Large intestine (tissue), 3 donors: ENCODE results near the gene TCF25. TPM values are rescaled to one million over a fixed set of nuclear protein-coding genes. Genes with fewer than 3 reads are reported as not detected.

Source experiments
- DNase-seq, 2 donors: peaks; one replicate each; pipeline versions ENCODE4 v3.0.0 to v3.0.0-alpha.2; 2013
- H3K27ac ChIP-seq: one replicate; pipeline ENCODE4 v1.5.1; 2013; ENCODE audit warnings: low read length
- H3K27me3 ChIP-seq: 2 replicates; pipeline ENCODE4 v1.6.1; 2013; ENCODE audit warnings: low read length; ENCODE audit not compliant: control insufficient read depth, insufficient read depth
- H3K36me3 ChIP-seq: 2 replicates; pipeline ENCODE4 v1.6.1; 2013; ENCODE audit warnings: low read length; ENCODE audit not compliant: control insufficient read depth, insufficient read depth
- H3K4me1 ChIP-seq: one replicate; pipeline ENCODE4 v1.6.1; 2013; ENCODE audit warnings: low read length; ENCODE audit not compliant: control insufficient read depth, insufficient read depth
- H3K4me3 ChIP-seq: one replicate; pipeline ENCODE4 v1.5.1; 2013; ENCODE audit warnings: low read length
- H3K9me3 ChIP-seq: one replicate; pipeline ENCODE4 v1.6.1; 2013; ENCODE audit warnings: mild to moderate bottlenecking, low read depth, low read length, moderate library complexity; ENCODE audit not compliant: control insufficient read depth
- WGBS: methylation state at CpG from one replicate; pipeline ENCODE4 v1.1.5; 2013; ENCODE audit warnings: low lambda C conversion rate; ENCODE audit not compliant: insufficient coverage; 5-methylcytosine and 5-hydroxymethylcytosine counted together
- polyA plus RNA-seq: library from polyadenylated mRNA; unstranded; fragments of 120-200 nt; gene quantifications from one replicate; pipeline ENCODE4 v1.2.1, GENCODE V29; 2013

The TCF25 gene
- polyA plus RNA-seq, 1 donor, result 129 TPM

GRCh38 chr16:89905511-89906139 is 32.2 kb downstream of the TCF25 start:
- Histone ChIP-seq H3K4me3 (no peak overlapping the region), H3K36me3 (peaks cover 69% of the 10 kb centered on the region), H3K9me3 (peaks cover 19% of the 10 kb centered on the region), H3K27me3 (no peaks in the 10 kb centered on the region), H3K27ac (no peak overlapping the region), H3K4me1 (peaks cover 3% of the 10 kb centered on the region)
- no CpG with 5 or more reads among the region's 23 CpGs for WGBS
- DNase-seq, result no peak

GRCh38 chr16:89906140-89907025 is 33.0 kb downstream of the TCF25 start:
- WGBS, result no CpG with 5 or more reads among the region's 40 CpGs
- peaks cover 69% of the 10 kb centered on the region for H3K36me3 ChIP-seq
- no peak overlapping the region for H3K4me3 ChIP-seq
- peaks cover 19% of the 10 kb centered on the region for H3K9me3 ChIP-seq
- H3K4me1 ChIP-seq, result peaks cover 3% of the 10 kb centered on the region
- H3K27me3 ChIP-seq, result no peaks in the 10 kb centered on the region
- no peak for DNase-seq
- H3K27ac ChIP-seq, result no peak overlapping the region

- no CpG with 5 or more reads among the region's 13 CpGs for WGBS
- DNase-seq, result no peak
- Histone ChIP-seq H3K4me3 (no peak overlapping the region), H3K27me3 (no peaks in the 10 kb centered on the region), H3K9me3 (peaks cover 19% of the 10 kb centered on the region), H3K27ac (no peak overlapping the region), H3K4me1 (peaks cover 3% of the 10 kb centered on the region), H3K36me3 (peaks cover 74% of the 10 kb centered on the region)
Measured at GRCh38 chr16:89907055-89907814, 33.8 kb downstream of the TCF25 start.

- no peak overlapping the region for H3K4me3 ChIP-seq
- no peaks in the 10 kb centered on the region for H3K27me3 ChIP-seq
- WGBS, result 100% methylated on average over 1 of the region's 4 CpGs
- H3K27ac ChIP-seq, result no peak overlapping the region
- peaks cover 19% of the 10 kb centered on the region for H3K9me3 ChIP-seq
- H3K4me1 ChIP-seq, result peaks cover 3% of the 10 kb centered on the region
- DNase-seq, result no peak
- H3K36me3 ChIP-seq, result peaks cover 73% of the 10 kb centered on the region
Measured at GRCh38 chr16:89908236-89908635, 34.8 kb downstream of the TCF25 start.

- Histone ChIP-seq H3K27ac (no peak overlapping the region), H3K9me3 (peaks cover 21% of the 10 kb centered on the region), H3K4me1 (peaks cover 3% of the 10 kb centered on the region), H3K4me3 (no peak overlapping the region), H3K27me3 (no peaks in the 10 kb centered on the region), H3K36me3 (peaks cover 58% of the 10 kb centered on the region)
- DNase-seq, result peak; percentile 54 to 60
- no CpG with 5 or more reads among the region's 47 CpGs for WGBS
Measured at GRCh38 chr16:89909777-89910716, 36.7 kb downstream of the TCF25 start.

- Histone ChIP-seq H3K27ac (no peak overlapping the region), H3K9me3 (peaks cover 17% of the 10 kb centered on the region), H3K36me3 (peaks cover 50% of the 10 kb centered on the region), H3K4me3 (no peak overlapping the region), H3K4me1 (peaks cover 3% of the 10 kb centered on the region), H3K27me3 (no peaks in the 10 kb centered on the region)
- no peak for DNase-seq
- no CpG with 5 or more reads among the region's 27 CpGs for WGBS
Measured at GRCh38 chr16:89910717-89911354, 37.4 kb downstream of the TCF25 start.

GRCh38 chr16:89911375-89911774 is 38.0 kb downstream of the TCF25 start:
- Histone ChIP-seq H3K27ac (no peak overlapping the region), H3K4me3 (no peak overlapping the region), H3K9me3 (peaks cover 12% of the 10 kb centered on the region), H3K4me1 (peaks cover 3% of the 10 kb centered on the region), H3K36me3 (peaks cover 45% of the 10 kb centered on the region), H3K27me3 (no peaks in the 10 kb centered on the region)
- no peak for DNase-seq
- WGBS, result no CpG with 5 or more reads among the region's 14 CpGs

GRCh38 chr16:89912143-89912542 is 38.8 kb downstream of the TCF25 start:
- Histone ChIP-seq H3K9me3 (peaks cover 12% of the 10 kb centered on the region), H3K36me3 (peaks cover 37% of the 10 kb centered on the region), H3K27me3 (no peaks in the 10 kb centered on the region), H3K4me3 (no peak overlapping the region), H3K27ac (no peak overlapping the region), H3K4me1 (peaks cover 3% of the 10 kb centered on the region)
- WGBS, result no CpG with 5 or more reads among the region's 13 CpGs
- no peak for DNase-seq

- Histone ChIP-seq H3K4me1 (peaks cover 7% of the 10 kb centered on the region), H3K36me3 (peaks cover 37% of the 10 kb centered on the region), H3K27me3 (no peaks in the 10 kb centered on the region), H3K4me3 (no peak overlapping the region), H3K9me3 (peaks cover 11% of the 10 kb centered on the region), H3K27ac (no peak overlapping the region)
- WGBS, result no CpG with 5 or more reads among the region's 14 CpGs
- DNase-seq, result no peak
Measured at GRCh38 chr16:89912627-89913026, 39.2 kb downstream of the TCF25 start.
